Panc1 (cell line): ENCODE results near the gene PTPN22.

Experiments used
- POLR2AphosphoS5 ChIP-seq: IDR thresholded peaks from 2 replicates; pipeline ENCODE4 v1.6.1; 2012; ENCODE audit warnings: mild to moderate bottlenecking, low read depth, low read length, moderate library complexity
- SIN3A ChIP-seq: IDR thresholded peaks from 2 replicates; pipeline ENCODE4 v1.6.1; 2012; ENCODE audit warnings: low read depth, mild to moderate bottlenecking, low read length, moderate library complexity, borderline replicate concordance; ENCODE audit not compliant: insufficient read depth
- TCF7L2 ChIP-seq: IDR thresholded peaks from 2 replicates; pipeline ENCODE4 v1.6.1; 2011; ENCODE audit warnings: mild to moderate bottlenecking, low read depth, low read length, inconsistent platforms
- TF ChIP-seq, protein P1 (sequence below): fragments of 450-650 bp; IDR thresholded peaks from 2 replicates; pipeline ENCODE4 v1.5.1; 2017; ENCODE audit warnings: mild to moderate bottlenecking
- TF ChIP-seq, protein P2 (sequence below), 2 experiments: IDR thresholded peaks; 2 replicates each; pipeline ENCODE4 v1.6.1; 2011 to 2012; ENCODE audit warnings: low read depth in 2 of 2, control low read depth in 1 of 2, low read length in 1 of 2, mild to moderate bottlenecking in 1 of 2, moderate library complexity in 1 of 2; ENCODE audit not compliant: insufficient read depth in 1 of 2

GRCh38 chr1:113858982-113859381, 12.5 kb downstream of the PTPN22 start:
- TF ChIP-seq, protein P1, sequence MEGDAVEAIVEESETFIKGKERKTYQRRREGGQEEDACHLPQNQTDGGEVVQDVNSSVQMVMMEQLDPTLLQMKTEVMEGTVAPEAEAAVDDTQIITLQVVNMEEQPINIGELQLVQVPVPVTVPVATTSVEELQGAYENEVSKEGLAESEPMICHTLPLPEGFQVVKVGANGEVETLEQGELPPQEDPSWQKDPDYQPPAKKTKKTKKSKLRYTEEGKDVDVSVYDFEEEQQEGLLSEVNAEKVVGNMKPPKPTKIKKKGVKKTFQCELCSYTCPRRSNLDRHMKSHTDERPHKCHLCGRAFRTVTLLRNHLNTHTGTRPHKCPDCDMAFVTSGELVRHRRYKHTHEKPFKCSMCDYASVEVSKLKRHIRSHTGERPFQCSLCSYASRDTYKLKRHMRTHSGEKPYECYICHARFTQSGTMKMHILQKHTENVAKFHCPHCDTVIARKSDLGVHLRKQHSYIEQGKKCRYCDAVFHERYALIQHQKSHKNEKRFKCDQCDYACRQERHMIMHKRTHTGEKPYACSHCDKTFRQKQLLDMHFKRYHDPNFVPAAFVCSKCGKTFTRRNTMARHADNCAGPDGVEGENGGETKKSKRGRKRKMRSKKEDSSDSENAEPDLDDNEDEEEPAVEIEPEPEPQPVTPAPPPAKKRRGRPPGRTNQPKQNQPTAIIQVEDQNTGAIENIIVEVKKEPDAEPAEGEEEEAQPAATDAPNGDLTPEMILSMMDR, result no peak
- no peak for TF ChIP-seq POLR2AphosphoS5
- no peak for TF ChIP-seq SIN3A
- TF ChIP-seq, protein P2, sequence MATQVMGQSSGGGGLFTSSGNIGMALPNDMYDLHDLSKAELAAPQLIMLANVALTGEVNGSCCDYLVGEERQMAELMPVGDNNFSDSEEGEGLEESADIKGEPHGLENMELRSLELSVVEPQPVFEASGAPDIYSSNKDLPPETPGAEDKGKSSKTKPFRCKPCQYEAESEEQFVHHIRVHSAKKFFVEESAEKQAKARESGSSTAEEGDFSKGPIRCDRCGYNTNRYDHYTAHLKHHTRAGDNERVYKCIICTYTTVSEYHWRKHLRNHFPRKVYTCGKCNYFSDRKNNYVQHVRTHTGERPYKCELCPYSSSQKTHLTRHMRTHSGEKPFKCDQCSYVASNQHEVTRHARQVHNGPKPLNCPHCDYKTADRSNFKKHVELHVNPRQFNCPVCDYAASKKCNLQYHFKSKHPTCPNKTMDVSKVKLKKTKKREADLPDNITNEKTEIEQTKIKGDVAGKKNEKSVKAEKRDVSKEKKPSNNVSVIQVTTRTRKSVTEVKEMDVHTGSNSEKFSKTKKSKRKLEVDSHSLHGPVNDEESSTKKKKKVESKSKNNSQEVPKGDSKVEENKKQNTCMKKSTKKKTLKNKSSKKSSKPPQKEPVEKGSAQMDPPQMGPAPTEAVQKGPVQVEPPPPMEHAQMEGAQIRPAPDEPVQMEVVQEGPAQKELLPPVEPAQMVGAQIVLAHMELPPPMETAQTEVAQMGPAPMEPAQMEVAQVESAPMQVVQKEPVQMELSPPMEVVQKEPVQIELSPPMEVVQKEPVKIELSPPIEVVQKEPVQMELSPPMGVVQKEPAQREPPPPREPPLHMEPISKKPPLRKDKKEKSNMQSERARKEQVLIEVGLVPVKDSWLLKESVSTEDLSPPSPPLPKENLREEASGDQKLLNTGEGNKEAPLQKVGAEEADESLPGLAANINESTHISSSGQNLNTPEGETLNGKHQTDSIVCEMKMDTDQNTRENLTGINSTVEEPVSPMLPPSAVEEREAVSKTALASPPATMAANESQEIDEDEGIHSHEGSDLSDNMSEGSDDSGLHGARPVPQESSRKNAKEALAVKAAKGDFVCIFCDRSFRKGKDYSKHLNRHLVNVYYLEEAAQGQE (IDR thresholded peaks at IDR 0.05; ENCODE audit: insufficient read depth in 1 of 2, low read depth in 2 of 2, low read length in 1 of 2), result no peak
- TF ChIP-seq TCF7L2, result no peak
